NCI-H345 treated with DMSO at 0.1 percent for 48 hours (cell line): ENCODE results near the gene LOC128125822.
"Not testable (repeated sequence)": the region's sequence is repeated elsewhere in the genome, so short reads cannot be mapped to it uniquely, and the experiment has no call there.

Source experiments
- DNase-seq: peaks from one replicate; lab custom pipeline; 2025; ENCODE audit not compliant: unreplicated experiment; lab: John Stamatoyannopoulos, UW

The LOC128125822 gene

GRCh38 chr6:63572044-63572746 lies at the start of gene LOC128125822, which contains the start of gene PTP4A1:
TSS of gene LOC128125822 (plus strand) at chr6:63572480.
TSS of gene PTP4A1 (plus strand) at chr6:63572480. CDS start at chr6:63576881, 4,401 bp downstream.
- DNase-seq: peak; percentile 92

GRCh38 chr6:63522911-63523287 lies 49.4 kb upstream of the LOC128125822 start:
- DNase-seq: not testable (repeated sequence)

GRCh38 chr6:63523630-63524029 lies 48.6 kb upstream of the LOC128125822 start:
- no peak for DNase-seq

GRCh38 chr6:63525186-63525878 lies 46.9 kb upstream of the LOC128125822 start:
- DNase-seq: no peak

- DNase-seq: no peak
Measured at GRCh38 chr6:63526931-63527330, 45.3 kb upstream of the LOC128125822 start.

- no peak for DNase-seq
Measured at GRCh38 chr6:63527658-63528514, 44.4 kb upstream of the LOC128125822 start.

GRCh38 chr6:63529498-63529897 lies 42.8 kb upstream of the LOC128125822 start:
- no peak for DNase-seq

- DNase-seq: no peak
Measured at GRCh38 chr6:63530182-63530581, 42.1 kb upstream of the LOC128125822 start.

GRCh38 chr6:63530991-63531390 lies 41.3 kb upstream of the LOC128125822 start:
- DNase-seq: no peak

- no peak for DNase-seq
Measured at GRCh38 chr6:63533026-63533425, 39.3 kb upstream of the LOC128125822 start.

GRCh38 chr6:63533952-63534351 lies 38.3 kb upstream of the LOC128125822 start:
- no peak for DNase-seq

GRCh38 chr6:63537201-63537958 lies 34.9 kb upstream of the LOC128125822 start:
- no peak for DNase-seq

GRCh38 chr6:63537959-63538300 lies 34.4 kb upstream of the LOC128125822 start:
- DNase-seq: no peak

- DNase-seq: no peak
Measured at GRCh38 chr6:63538550-63538949, 33.7 kb upstream of the LOC128125822 start.

GRCh38 chr6:63543001-63543400 lies 29.3 kb upstream of the LOC128125822 start:
- no peak for DNase-seq

GRCh38 chr6:63543982-63544381 lies 28.3 kb upstream of the LOC128125822 start:
- no peak for DNase-seq

GRCh38 chr6:63546236-63546635 lies 26.0 kb upstream of the LOC128125822 start:
- no peak for DNase-seq

GRCh38 chr6:63546697-63547096 lies 25.6 kb upstream of the LOC128125822 start:
- no peak for DNase-seq

- DNase-seq: no peak
Measured at GRCh38 chr6:63549076-63549475, 23.2 kb upstream of the LOC128125822 start.

GRCh38 chr6:63553208-63553607 lies 19.1 kb upstream of the LOC128125822 start:
- no peak for DNase-seq

- DNase-seq: no peak
Measured at GRCh38 chr6:63553900-63554299, 18.4 kb upstream of the LOC128125822 start.
